ENCODE data around the gene DNAJC22.
"Not testable (repeated sequence)": the region's sequence is repeated elsewhere in the genome, so short reads cannot be mapped to it uniquely, and the experiment has no call there.

Gene DNAJC22

DNA sequence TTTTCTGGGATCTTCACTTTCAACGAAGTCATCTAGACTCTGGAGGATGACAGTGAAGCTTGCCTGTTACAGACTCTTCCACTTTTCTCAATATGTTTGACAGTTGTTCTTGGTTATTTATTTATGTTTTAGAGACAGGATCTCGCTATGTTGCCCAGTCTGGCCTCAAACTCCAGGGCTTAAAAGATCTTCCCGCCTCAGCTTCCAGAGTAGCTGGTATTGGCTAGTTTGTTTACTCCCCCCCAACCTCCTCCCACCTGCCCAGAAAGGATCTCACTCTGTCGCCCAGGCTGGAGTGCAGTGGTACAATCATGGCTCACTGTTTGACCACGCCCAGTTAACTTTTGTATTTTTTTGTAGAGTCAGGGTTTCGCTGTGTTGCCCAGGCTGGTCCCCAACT, 23.9 kb downstream of the DNAJC22 start:
- no peak for DNase-seq (ENCODE audit: low read depth in 2 of 2)

DNA sequence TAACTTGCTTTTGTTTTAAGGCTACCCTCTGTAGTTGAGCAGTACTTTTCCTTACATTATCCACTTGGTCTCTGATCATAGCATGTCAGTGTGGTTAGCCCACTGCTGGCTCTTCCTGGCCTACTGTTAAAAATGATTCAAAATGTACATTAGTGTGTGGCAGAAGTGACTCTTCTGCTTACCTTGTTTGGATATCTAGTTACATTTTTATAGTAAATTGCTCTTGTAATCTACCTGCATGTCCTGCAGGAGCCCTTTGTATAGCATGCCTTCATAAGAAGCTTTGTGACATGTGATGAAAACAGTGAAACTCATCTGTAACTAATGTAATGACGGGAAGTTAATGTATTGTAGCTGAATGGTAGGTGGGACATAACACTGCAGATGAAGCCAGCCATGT, 28.7 kb downstream of the DNAJC22 start:
- no peak for DNase-seq (ENCODE audit: low read depth in 2 of 2)

DNA sequence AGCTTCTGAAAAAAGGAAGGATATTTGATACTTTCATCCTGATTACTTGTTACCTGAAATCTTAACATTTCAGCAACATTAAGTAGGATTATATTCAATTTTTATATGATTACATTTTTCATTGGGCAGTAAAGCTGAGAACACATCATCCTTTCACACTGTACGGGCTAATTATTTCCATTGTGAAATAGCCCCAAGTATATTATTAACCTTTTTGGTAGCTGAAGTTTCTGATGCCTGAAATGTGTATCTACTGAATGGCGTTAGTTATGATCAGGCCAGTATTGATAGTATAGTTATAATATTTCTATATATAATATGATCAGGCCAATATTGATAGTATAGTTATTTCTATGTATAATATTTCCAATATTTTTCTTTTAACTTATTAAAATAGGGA, 30.7 kb downstream of the DNAJC22 start:
- no peak for DNase-seq (ENCODE audit: low read depth in 2 of 2)

DNA sequence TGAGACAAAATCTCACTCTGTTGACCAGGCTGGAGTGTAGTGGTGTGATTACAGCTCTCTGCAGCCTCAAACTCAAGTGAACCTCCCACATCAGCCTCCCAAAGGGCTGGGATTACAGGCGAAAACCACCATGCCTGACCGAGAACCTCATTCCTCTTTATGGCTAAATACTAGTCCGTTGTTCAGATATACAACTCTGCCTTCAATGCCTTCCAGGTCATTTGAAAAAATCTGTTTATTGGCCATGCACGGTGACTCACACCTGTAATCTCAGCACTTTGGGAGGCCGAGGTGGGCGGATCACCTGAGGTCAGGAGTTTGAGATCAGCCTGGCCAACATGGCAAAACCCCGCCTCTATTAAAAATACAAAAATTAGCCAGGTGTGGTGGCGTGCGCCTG, 33.5 kb downstream of the DNAJC22 start:
- not testable (repeated sequence) for DNase-seq (ENCODE audit: low read depth in 2 of 2)

DNA sequence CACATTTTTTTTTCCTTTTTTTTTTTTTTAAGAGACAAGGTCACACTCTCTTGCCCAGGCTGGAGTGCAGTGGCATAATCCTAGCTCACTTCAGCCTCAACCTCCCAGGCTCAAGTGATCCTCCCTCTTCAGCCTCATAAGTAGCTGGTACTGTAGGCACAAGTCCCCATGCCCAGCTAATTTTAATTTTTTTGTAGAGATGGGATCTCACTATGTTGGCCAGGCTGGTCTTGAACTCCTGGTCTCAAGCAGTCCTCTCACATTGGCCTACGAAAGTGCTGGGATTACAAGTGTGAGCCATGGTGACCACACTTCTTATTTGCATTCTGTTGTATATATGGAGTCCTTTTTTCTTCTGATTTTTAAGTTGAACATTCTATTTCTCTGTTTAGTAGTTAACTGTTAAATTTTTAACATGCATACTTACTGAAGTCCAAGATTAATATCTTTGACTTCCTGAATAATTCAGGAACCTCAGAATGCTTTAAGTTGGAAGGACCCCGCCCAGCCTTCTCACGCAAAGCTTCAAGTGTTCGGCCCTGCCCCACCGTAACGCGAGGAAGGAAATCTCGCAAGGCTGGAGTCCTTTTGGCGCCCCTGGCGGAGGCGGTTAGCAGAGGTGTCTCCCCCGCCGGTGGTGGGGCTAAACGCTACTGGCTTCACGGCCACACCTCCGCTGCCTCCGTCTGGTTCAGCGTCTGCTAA, 42.1 kb downstream of the DNAJC22 start:
- peak; percentile 25 to 39 for DNase-seq (ENCODE audit: low read depth in 2 of 2)

DNA sequence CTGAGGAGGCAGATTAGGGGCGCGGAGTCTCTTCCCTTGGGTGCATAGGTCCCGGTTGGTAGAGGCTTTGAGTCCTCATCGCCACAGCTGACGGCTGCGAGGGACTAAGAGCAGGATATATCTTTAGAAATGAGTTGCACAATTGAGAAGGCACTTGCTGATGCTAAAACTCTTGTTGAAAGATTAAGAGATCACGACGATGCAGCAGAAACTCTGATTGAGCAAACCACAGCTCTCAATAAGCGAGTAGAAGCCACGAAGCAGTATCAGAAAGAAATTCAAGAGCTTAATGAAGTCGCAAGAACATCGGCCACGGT, 42.7 kb downstream of the DNAJC22 start:
- no peak for DNase-seq (ENCODE audit: low read depth in 2 of 2)

DNA sequence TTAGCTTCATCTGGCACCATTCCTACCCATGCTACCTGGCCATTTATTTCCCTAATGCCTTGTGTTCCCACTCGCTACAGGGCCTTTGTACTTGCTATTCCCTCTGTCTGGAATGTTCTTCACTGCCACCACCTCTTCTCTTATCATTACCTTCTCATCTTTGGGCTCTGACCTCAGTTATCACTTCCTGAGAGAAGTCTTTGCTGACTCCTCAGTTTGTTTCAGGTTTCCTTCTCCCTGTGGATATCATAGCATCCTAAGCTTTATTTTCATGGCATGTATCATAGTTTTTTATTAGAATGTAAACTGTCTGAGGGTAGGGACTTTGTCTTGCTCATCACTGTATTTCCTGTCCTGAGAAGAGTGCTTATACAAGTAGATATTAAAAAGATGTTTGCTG, 50.3 kb downstream of the DNAJC22 start:
- DNase-seq (ENCODE audit: low read depth in 2 of 2): no peak

DNA sequence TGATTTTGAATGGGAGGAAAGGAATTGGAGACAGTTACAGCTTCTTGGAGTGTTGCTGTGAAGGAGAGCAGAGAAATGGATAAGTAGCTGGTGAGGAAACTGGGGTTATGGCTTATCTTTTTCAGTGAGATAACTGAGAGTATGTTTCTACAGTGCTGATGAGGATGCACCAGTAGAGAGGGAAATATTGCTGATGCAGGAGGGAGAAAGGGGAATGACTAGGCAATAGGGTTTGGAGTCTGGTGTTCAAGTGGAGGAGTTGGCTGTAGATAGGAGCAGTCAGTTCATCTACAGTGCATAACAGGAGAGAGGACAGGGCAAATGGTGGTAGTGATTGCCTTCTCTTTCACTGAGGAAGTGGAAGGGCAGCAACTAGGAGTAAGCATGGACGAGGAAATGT, 53.6 kb downstream of the DNAJC22 start:
- DNase-seq (ENCODE audit: low read depth in 2 of 2): no peak

Data from stimulated activated CD8-positive, alpha-beta memory T cell treated with anti-CD3 and anti-CD28 coated beads, Interleukin-15, amount 100 ng/mL, for 4 hours (primary cell).